Natural killer cell (primary cell): ENCODE data around the gene AKAP13. TPM values are rescaled to one million over a fixed set of nuclear protein-coding genes. Genes with fewer than 3 reads are reported as not detected.
A peak's percentile ranks its signal among the peaks of the same experiment; 100 is the strongest.

ENCODE experiments used
- ATAC-seq, 3 donors: fragments of 150-1000 bp in 2 of 3; fragments of 200-7000 bp in 1 of 3; cut with Tn5 transposase; 1 replicate in 1 of 3; 2 replicates in 2 of 3; pipeline ENCODE4 v1.10.0; 2021; ENCODE audit warnings: mild to moderate bottlenecking in 2 of 3, moderate library complexity in 2 of 3
- DNase-seq, 2 donors: peaks; one replicate each; pipeline versions ENCODE4 v3.0.0 to v3.0.0-alpha.2; 2013 to 2021; ENCODE audit warnings: mixed read lengths in 1 of 2
- H3K27ac ChIP-seq: one replicate; pipeline ENCODE4 v1.5.1; 2013; ENCODE audit warnings: mild to moderate bottlenecking, low read length
- H3K27me3 ChIP-seq: one replicate; pipeline ENCODE4 v1.6.1; 2013; ENCODE audit warnings: low read length; ENCODE audit not compliant: control insufficient read depth, insufficient read depth
- H3K36me3 ChIP-seq: one replicate; pipeline ENCODE4 v1.6.1; 2013; ENCODE audit warnings: low read length; ENCODE audit not compliant: control insufficient read depth, insufficient read depth
- H3K4me1 ChIP-seq: one replicate; pipeline ENCODE4 v1.6.1; 2013; ENCODE audit warnings: low read length; ENCODE audit not compliant: control insufficient read depth, insufficient read depth
- H3K4me3 ChIP-seq: one replicate; pipeline ENCODE4 v1.5.1; 2013; ENCODE audit warnings: low read length
- H3K9me3 ChIP-seq: one replicate; pipeline ENCODE4 v1.6.1; 2013; ENCODE audit warnings: low read length; ENCODE audit not compliant: control insufficient read depth, insufficient read depth
- H3K27ac Mint-ChIP-seq, 2 donors: one replicate each; pipeline ENCODE4 v1.8.0; 2022; ENCODE audit warnings: mild to moderate bottlenecking in 2 of 2, mixed read lengths in 2 of 2, moderate library complexity in 1 of 2
- H3K27me3 Mint-ChIP-seq, 2 donors: one replicate each; pipeline ENCODE4 v1.8.0; 2022; ENCODE audit warnings: low read depth in 2 of 2, mixed read lengths in 2 of 2
- H3K36me3 Mint-ChIP-seq: one replicate; pipeline ENCODE4 v1.8.0; 2022; ENCODE audit warnings: mixed read lengths
- H3K4me1 Mint-ChIP-seq, 2 donors: one replicate each; pipeline ENCODE4 v1.8.0; 2022; ENCODE audit warnings: mixed read lengths in 2 of 2
- H3K4me3 Mint-ChIP-seq: one replicate; pipeline ENCODE4 v1.8.0; 2022; ENCODE audit warnings: mild to moderate bottlenecking, moderate library complexity, mixed read lengths
- H3K9me3 Mint-ChIP-seq, 2 donors: one replicate each; pipeline ENCODE4 v1.8.0; 2022; ENCODE audit warnings: mixed read lengths in 2 of 2
- CTCF ChIP-seq: fragments of 200-600 bp; IDR thresholded peaks from one replicate; pipeline ENCODE4 v1.8.0; 2022; ENCODE audit warnings: antibody characterized with exemption
- WGBS: methylation state at CpG from one replicate; pipeline ENCODE4 v1.1.7; 2013; ENCODE audit warnings: missing lambda C conversion rate; ENCODE audit not compliant: insufficient coverage; 5-methylcytosine and 5-hydroxymethylcytosine counted together
- intact Hi-C: fragments of 100-400 bp; cut with micrococcal nuclease; formaldehyde crosslinking; loops from one replicate; pipeline ENCODE4 v1.14.2; 2022
- total RNA-seq, 4 donors: library from RNA; stranded (reverse); fragments of 120-200 nt in 1 of 4; gene quantifications; one replicate each; pipeline versions ENCODE4 v1.2.3 to v1.2.4, GENCODE V29; 2013 to 2022

The AKAP13 gene
- total RNA-seq, 3 donors from 2014 or later (not counting 1 experiment from before 2014, with no cell fraction given) = 573 to 661 (median 647) TPM

DNA sequence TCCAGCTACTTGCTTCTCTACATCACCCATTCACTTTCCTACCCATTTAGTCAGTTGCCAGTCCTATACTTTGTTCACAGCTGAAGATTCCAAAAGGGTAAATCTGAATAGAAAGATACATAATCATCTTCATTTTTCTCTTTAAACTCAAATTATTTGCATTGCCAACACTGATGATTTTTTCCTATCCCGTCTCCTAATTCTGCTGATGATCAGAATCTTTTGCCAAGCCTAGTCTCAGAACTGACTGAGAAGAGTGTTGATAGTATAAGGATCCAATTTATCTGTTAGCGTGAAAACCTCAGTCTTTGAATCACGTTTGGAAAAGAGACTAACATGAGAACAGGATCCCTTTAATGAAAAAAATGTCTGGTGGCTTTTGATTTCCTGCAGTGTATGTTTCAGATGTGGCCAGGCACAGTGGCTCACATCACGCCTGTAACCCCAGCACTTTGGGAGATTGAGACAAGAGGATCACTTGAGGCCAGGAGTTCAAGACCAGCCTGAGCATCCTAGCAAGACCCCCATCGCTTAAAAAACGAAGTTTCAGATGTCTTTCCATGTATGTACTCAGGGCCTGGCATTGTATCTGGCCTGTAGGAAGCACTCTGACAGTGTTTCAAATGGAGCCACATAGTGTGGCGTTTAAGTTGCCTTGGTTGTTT, 244.9 kb downstream of the AKAP13 start:
- peak overlapping the region; percentile 71 for H3K4me3 Mint-ChIP-seq
- no peaks in the 10 kb centered on the region for H3K27me3 Mint-ChIP-seq

DNA sequence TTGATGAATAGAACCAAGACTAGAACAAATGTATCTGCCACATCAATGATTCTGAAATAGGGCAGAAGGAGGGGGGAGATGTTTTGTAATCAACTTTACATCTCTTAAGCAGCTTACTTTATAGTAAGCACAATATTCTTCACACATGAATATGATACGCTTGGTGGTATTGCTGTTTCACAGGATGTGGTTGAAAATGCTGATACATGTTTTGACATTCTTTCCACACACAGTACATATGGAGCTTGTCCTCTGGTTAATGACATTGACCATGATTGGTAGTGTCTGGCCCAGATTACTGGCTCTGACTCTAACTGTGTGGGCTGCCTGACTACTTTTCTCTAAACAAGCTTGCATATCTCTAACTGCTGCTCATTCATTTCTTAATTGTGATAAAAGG, 245.5 kb downstream of the AKAP13 start:
- TF ChIP-seq CTCF = no peak
- WGBS = no CpG with 5 or more reads among the region's 1 CpG
- H3K4me3 Mint-ChIP-seq = peak overlapping the region; percentile 71
- no peaks in the 10 kb centered on the region for H3K9me3 ChIP-seq
- no peak overlapping the region for H3K4me3 ChIP-seq
- peaks cover 8% of the 10 kb centered on the region for H3K36me3 ChIP-seq
- H3K4me1 ChIP-seq = peaks cover 16% of the 10 kb centered on the region
- peak overlapping the region; percentile 88 to 94 for H3K27ac Mint-ChIP-seq
- intact Hi-C loops = loop anchor here (1.0 to 2.0 kb wide), 5 partner anchors 20 to 81 kb away; no protein-coding TSS in a partner anchor
- peak overlapping the region; percentile 83 for H3K27ac ChIP-seq
- H3K27me3 Mint-ChIP-seq = no peaks in the 10 kb centered on the region
- H3K4me1 Mint-ChIP-seq = peaks cover 74 to 78% of the 10 kb centered on the region in 2 donors
- no peaks in the 10 kb centered on the region for H3K27me3 ChIP-seq
- no peaks in the 10 kb centered on the region for H3K9me3 Mint-ChIP-seq
- DNase-seq = peak in 1 of 2 donors; percentile 73
- H3K36me3 Mint-ChIP-seq = no peaks in the 10 kb centered on the region
- peak; percentile 81 to 95 (median 89) for ATAC-seq

More for the DNA sequence above, 244.9 kb downstream of the AKAP13 start:
- Histone ChIP-seq H3K4me3 (no peak overlapping the region), H3K4me1 (peaks cover 16% of the 10 kb centered on the region), H3K27ac (peak overlapping the region; percentile 83), H3K27me3 (no peaks in the 10 kb centered on the region), H3K36me3 (peaks cover 8% of the 10 kb centered on the region), H3K9me3 (no peaks in the 10 kb centered on the region)
- DNase-seq = peak in 1 of 2 donors; percentile 68
- Mint-ChIP-seq H3K4me1 (peaks cover 74 to 77% of the 10 kb centered on the region in 2 donors), H3K27ac (peak overlapping the region; percentile 88 to 94), H3K36me3 (no peaks in the 10 kb centered on the region), H3K9me3 (no peaks in the 10 kb centered on the region)
- intact Hi-C loops = loop anchor here (1.0 to 2.0 kb wide), 5 partner anchors 21 to 82 kb away; no protein-coding TSS in a partner anchor
- ATAC-seq = peak; percentile 26 to 30 (median 29)
- WGBS = 47% methylated on average over 7 of the region's 7 CpGs
- TF ChIP-seq CTCF = no peak

GRCh38 chr15:85627213-85627935, 247.0 kb downstream of the AKAP13 start:
- Mint-ChIP-seq H3K27me3 (no peaks in the 10 kb centered on the region), H3K4me1 (peaks cover 69 to 70% of the 10 kb centered on the region in 2 donors), H3K9me3 (no peaks in the 10 kb centered on the region), H3K27ac (peak overlapping the region; percentile 88 to 94), H3K36me3 (no peaks in the 10 kb centered on the region), H3K4me3 (no peak overlapping the region)
- no peaks in the 10 kb centered on the region for H3K27me3 ChIP-seq
- TF ChIP-seq CTCF = no peak
- peaks cover 10% of the 10 kb centered on the region for H3K36me3 ChIP-seq
- peaks cover 13% of the 10 kb centered on the region for H3K4me1 ChIP-seq
- H3K4me3 ChIP-seq = no peak overlapping the region
- H3K9me3 ChIP-seq = no peaks in the 10 kb centered on the region
- ATAC-seq (no peak), DNase-seq (no peak)
- WGBS = 97% methylated on average over 6 of the region's 6 CpGs
- H3K27ac ChIP-seq = no peak overlapping the region
- intact Hi-C loops = no loop called here
